CD14-positive monocyte (primary cell): ENCODE results near the gene SMAD6. TPM values are rescaled to one million over a fixed set of nuclear protein-coding genes. Genes with fewer than 3 reads are reported as not detected.

Experiments used
- DNase-seq, 3 donors: peaks; one replicate each; pipeline ENCODE4 v3.0.0-alpha.2; 2011 to 2022
- H2AFZ ChIP-seq: 2 replicates; pipeline ENCODE4 v1.6.0; 2012; ENCODE audit warnings: mild to moderate bottlenecking, low read depth, low read length, inconsistent platforms; ENCODE audit not compliant: insufficient read depth, poor library complexity, severe bottlenecking
- H3K27ac ChIP-seq, 2 donors: 1 replicate in 1 of 2; 2 replicates in 1 of 2; pipeline ENCODE4 v1.5.1; 2012 to 2013; ENCODE audit warnings: low read length in 2 of 2, control low read depth in 1 of 2, inconsistent platforms in 1 of 2, low read depth in 1 of 2, mild to moderate bottlenecking in 1 of 2
- H3K27me3 ChIP-seq, 2 donors: one replicate each; pipeline versions ENCODE4 v1.6.0 to v1.6.1; 2011 to 2013; ENCODE audit warnings: low read length in 2 of 2; ENCODE audit not compliant: control insufficient read depth in 2 of 2, insufficient read depth in 2 of 2
- H3K36me3 ChIP-seq, 2 donors: replicated peaks in 1 of 2; 1 replicate in 1 of 2; 2 replicates in 1 of 2; pipeline versions ENCODE4 v1.5.1 to v1.6.1; 2012 to 2013; ENCODE audit warnings: low read length in 2 of 2, control low read depth in 1 of 2, inconsistent platforms in 1 of 2, mild to moderate bottlenecking in 1 of 2; ENCODE audit not compliant: insufficient read depth in 2 of 2, control insufficient read depth in 1 of 2
- H3K4me1 ChIP-seq, 2 donors: 1 replicate in 1 of 2; 2 replicates in 1 of 2; pipeline versions ENCODE4 v1.5.1 to v1.6.1; 2012 to 2013; ENCODE audit warnings: low read length in 2 of 2, control low read depth in 1 of 2, inconsistent platforms in 1 of 2, mild to moderate bottlenecking in 1 of 2, moderate library complexity in 1 of 2; ENCODE audit not compliant: insufficient read depth in 2 of 2, control insufficient read depth in 1 of 2
- H3K4me2 ChIP-seq: replicated peaks from 2 replicates; pipeline ENCODE3; 2012; ENCODE audit warnings: low read length, moderate library complexity, mild to moderate bottlenecking; ENCODE audit not compliant: poor library complexity, severe bottlenecking; ENCODE audit errors: extremely low read depth
- H3K4me3 ChIP-seq, 3 experiments: fragments of 200-600 bp in 1 of 3; sonication (generic) in 1 of 3; replicated peaks in 1 of 3; 1 replicate in 2 of 3; 2 replicates in 1 of 3; pipeline ENCODE4 v1.5.1; 2011 to 2013; ENCODE audit warnings: low read length in 3 of 3, mild to moderate bottlenecking in 3 of 3, control low read depth in 2 of 3, low read depth in 2 of 3, inconsistent platforms in 1 of 3, moderate library complexity in 1 of 3
- H3K79me2 ChIP-seq: 2 replicates; pipeline ENCODE4 v1.6.0; 2012; ENCODE audit warnings: mild to moderate bottlenecking, control low read depth, inconsistent platforms, low read length, moderate library complexity; ENCODE audit not compliant: insufficient read depth
- H3K9ac ChIP-seq: 2 replicates; pipeline ENCODE4 v1.6.0; 2017; ENCODE audit warnings: low read length, mild to moderate bottlenecking; ENCODE audit not compliant: insufficient read depth, poor library complexity, severe bottlenecking
- H3K9me3 ChIP-seq, 2 donors: replicated peaks in 1 of 2; 1 replicate in 1 of 2; 2 replicates in 1 of 2; pipeline versions ENCODE4 v1.5.1 to v1.6.1; 2012 to 2013; ENCODE audit warnings: low read length in 2 of 2, control low read depth in 1 of 2; ENCODE audit not compliant: control insufficient read depth in 1 of 2, insufficient read depth in 1 of 2
- H4K20me1 ChIP-seq: 2 replicates; pipeline ENCODE4 v1.6.0; 2012; ENCODE audit warnings: mild to moderate bottlenecking, low read length, control low read depth, moderate library complexity; ENCODE audit not compliant: insufficient read depth
- H3K27ac Mint-ChIP-seq, 7 donors: one replicate each; pipeline ENCODE4 v1.8.0; 2020; ENCODE audit warnings: mild to moderate bottlenecking in 7 of 7, mixed read lengths in 7 of 7, moderate library complexity in 6 of 7, inconsistent platforms in 2 of 7
- H3K27me3 Mint-ChIP-seq, 3 donors: one replicate each; pipeline ENCODE4 v1.8.0; 2021 to 2022; ENCODE audit warnings: low read depth in 3 of 3, mild to moderate bottlenecking in 3 of 3, mixed read lengths in 3 of 3, moderate library complexity in 3 of 3, inconsistent platforms in 1 of 3
- H3K36me3 Mint-ChIP-seq, 2 donors: one replicate each; pipeline ENCODE4 v1.8.0; 2020; ENCODE audit warnings: mixed read lengths in 2 of 2, inconsistent platforms in 1 of 2, mild to moderate bottlenecking in 1 of 2
- H3K4me1 Mint-ChIP-seq: one replicate; pipeline ENCODE4 v1.8.0; 2020; ENCODE audit warnings: mild to moderate bottlenecking, mixed read lengths
- H3K4me3 Mint-ChIP-seq, 2 donors: one replicate each; pipeline ENCODE4 v1.8.0; 2020; ENCODE audit warnings: mild to moderate bottlenecking in 2 of 2, mixed read lengths in 2 of 2, moderate library complexity in 1 of 2
- H3K9me3 Mint-ChIP-seq, 7 donors: one replicate each; pipeline ENCODE4 v1.8.0; 2020 to 2022; ENCODE audit warnings: mixed read lengths in 7 of 7, mild to moderate bottlenecking in 6 of 7, moderate library complexity in 6 of 7, inconsistent platforms in 2 of 7
- WGBS: methylation state at CpG from one replicate; pipeline ENCODE4 v1.1.5; 2013; ENCODE audit warnings: missing lambda C conversion rate; ENCODE audit not compliant: insufficient coverage; 5-methylcytosine and 5-hydroxymethylcytosine counted together
- intact Hi-C, 2 donors: fragments of 100-400 bp; cut with micrococcal nuclease; formaldehyde crosslinking; loops; one replicate each; pipeline versions ENCODE4 v1.15.0 to v1.15.1; 2023
- polyA plus RNA-seq, 3 donors: library from polyadenylated mRNA; depleted of rRNA in 1 of 3; unstranded in 2 of 3; stranded (reverse) in 1 of 3; fragments of 300-500 nt in 2 of 3; fragments of >200 nt in 1 of 3; fragmentation: Illumina TruSeq in 2 of 3; gene quantifications; 1 replicate in 2 of 3; 2 replicates in 1 of 3; pipeline ENCODE4 v1.2.3, GENCODE V29; 2012 to 2021
- TF ChIP-seq, protein P1 (sequence below): fragments of 200-600 bp; IDR thresholded peaks from one replicate; pipeline ENCODE4 v1.8.0; 2022; ENCODE audit warnings: antibody characterized with exemption, mild to moderate bottlenecking

Gene SMAD6
- polyA plus RNA-seq, 3 donors, result 0.31 TPM; not detected in 2

DNA sequence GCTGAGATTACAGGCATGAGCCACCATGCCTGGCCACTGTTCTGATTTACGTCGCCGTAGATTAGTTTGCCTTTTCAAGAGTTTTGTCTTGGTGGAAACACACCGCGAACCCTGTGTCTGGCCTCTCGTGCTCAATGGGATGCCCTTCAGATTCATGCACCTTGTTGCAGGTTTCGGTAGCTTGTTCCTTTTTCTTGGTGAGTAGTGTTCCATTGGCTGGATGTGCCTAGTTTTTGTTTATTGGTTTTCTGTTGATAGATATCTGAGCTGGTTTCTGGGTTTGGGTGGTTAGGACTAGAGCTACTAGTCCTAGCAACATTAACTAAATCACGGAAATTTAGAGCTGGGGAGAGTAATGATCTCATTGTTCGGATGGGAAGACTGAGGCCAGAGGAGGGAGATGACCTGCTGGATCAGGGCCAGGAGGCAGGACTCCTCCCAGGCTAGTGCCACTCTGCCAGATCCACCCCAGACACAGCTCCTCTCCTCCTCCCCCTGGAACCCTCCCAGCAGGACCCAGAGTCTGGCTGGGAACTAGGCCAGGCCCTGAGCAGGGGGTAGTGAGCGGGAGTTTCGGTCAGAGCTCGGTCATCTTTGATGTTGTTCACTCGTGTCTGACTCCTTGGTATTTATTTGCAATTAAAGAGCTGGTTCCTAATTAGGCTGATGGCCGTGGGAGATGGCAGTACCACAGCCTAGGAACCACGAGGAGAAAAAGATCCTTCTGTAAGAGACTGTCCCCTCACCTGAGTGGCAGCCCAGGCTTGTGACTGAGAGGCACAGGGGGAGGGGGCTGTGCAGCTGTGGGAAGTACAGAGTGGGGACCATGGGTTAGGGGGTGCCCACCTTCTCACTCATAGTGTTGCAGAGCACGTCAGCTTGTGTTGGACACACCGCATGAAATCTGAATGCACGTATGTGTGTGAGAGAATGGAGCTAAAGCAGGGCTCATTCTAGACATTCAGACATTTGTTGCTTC, 73.4 kb downstream of the SMAD6 start:
- no peaks in the 10 kb centered on the region for H4K20me1 ChIP-seq
- TF ChIP-seq, protein P1, sequence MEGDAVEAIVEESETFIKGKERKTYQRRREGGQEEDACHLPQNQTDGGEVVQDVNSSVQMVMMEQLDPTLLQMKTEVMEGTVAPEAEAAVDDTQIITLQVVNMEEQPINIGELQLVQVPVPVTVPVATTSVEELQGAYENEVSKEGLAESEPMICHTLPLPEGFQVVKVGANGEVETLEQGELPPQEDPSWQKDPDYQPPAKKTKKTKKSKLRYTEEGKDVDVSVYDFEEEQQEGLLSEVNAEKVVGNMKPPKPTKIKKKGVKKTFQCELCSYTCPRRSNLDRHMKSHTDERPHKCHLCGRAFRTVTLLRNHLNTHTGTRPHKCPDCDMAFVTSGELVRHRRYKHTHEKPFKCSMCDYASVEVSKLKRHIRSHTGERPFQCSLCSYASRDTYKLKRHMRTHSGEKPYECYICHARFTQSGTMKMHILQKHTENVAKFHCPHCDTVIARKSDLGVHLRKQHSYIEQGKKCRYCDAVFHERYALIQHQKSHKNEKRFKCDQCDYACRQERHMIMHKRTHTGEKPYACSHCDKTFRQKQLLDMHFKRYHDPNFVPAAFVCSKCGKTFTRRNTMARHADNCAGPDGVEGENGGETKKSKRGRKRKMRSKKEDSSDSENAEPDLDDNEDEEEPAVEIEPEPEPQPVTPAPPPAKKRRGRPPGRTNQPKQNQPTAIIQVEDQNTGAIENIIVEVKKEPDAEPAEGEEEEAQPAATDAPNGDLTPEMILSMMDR, result no peak
- no peak overlapping the region for H3K4me2 ChIP-seq
- H3K9me3 ChIP-seq, result no peaks in the 10 kb centered on the region
- no peak overlapping the region for H3K27ac ChIP-seq
- WGBS, result 98% methylated on average over 15 of the region's 18 CpGs
- intact Hi-C loops, result no loop called here
- H3K36me3 ChIP-seq, result no peaks in the 10 kb centered on the region
- no peak overlapping the region for H3K4me3 ChIP-seq
- H3K4me1 Mint-ChIP-seq, result peaks cover 4% of the 10 kb centered on the region
- H3K27me3 ChIP-seq, result no peaks in the 10 kb centered on the region
- H3K9ac ChIP-seq, result no peak overlapping the region
- H3K27ac Mint-ChIP-seq, result no peak overlapping the region
- peaks cover 3 to 7% (median 3%) of the 10 kb centered on the region in 3 donors for H3K27me3 Mint-ChIP-seq
- H2AFZ ChIP-seq, result no peak overlapping the region
- no peaks in the 10 kb centered on the region for H3K4me1 ChIP-seq
- peaks cover 0 to 1% (median 0%) of the 10 kb centered on the region in 7 donors for H3K9me3 Mint-ChIP-seq
- H3K36me3 Mint-ChIP-seq, result no peaks in the 10 kb centered on the region
- no peak overlapping the region for H3K4me3 Mint-ChIP-seq
- DNase-seq, result no peak
- H3K79me2 ChIP-seq, result no peaks in the 10 kb centered on the region

DNA sequence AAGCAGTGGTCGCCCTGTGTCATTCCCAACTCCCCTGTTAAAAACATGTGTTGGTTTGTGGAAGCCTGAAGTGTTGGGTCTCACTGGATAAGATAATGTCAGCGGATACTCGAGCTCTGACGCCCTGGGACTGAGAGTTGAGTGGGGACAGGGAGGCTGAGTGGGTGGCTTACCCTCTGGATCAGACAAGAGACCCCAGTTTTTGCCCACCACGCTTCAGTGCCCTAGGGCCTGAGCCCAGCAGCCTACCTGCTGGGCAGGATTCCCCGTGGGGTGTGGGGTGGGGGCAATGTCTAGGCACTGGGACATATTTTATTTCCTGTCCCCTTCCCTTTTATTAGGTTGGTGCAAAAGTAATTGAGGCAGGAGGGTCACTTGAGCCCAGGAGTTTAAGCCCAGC, 75.0 kb downstream of the SMAD6 start:
- Histone ChIP-seq H2AFZ (no peak overlapping the region), H3K4me1 (no peaks in the 10 kb centered on the region), H3K4me2 (no peak overlapping the region), H3K36me3 (no peaks in the 10 kb centered on the region), H4K20me1 (no peaks in the 10 kb centered on the region), H3K9me3 (no peaks in the 10 kb centered on the region), H3K27me3 (no peaks in the 10 kb centered on the region), H3K79me2 (no peaks in the 10 kb centered on the region), H3K27ac (no peak overlapping the region), H3K9ac (no peak overlapping the region), H3K4me3 (no peak overlapping the region)
- Mint-ChIP-seq H3K9me3 (peaks cover 0 to 1% (median 0%) of the 10 kb centered on the region in 7 donors), H3K36me3 (peaks cover 0 to 2% of the 10 kb centered on the region in 2 donors), H3K4me1 (peaks cover 4% of the 10 kb centered on the region), H3K27me3 (peaks cover 3 to 7% (median 3%) of the 10 kb centered on the region in 3 donors), H3K27ac (no peak overlapping the region), H3K4me3 (no peak overlapping the region)
- intact Hi-C loops, result no loop called here
- WGBS, result no CpG with 5 or more reads among the region's 6 CpGs
- DNase-seq, result no peak
- TF ChIP-seq, protein P1, result no peak
